ENCODE results near the gene S100A1.

Gene S100A1

GRCh38 chr1:153606194-153606593 lies 22.0 kb upstream of the S100A1 start:
- H3K27ac ChIP-seq, result no peak overlapping the region
- no peak for TF ChIP-seq ZFX (IDR thresholded peaks at IDR 0.05; ENCODE audit: borderline replicate concordance)
- TF ChIP-seq CTCF (IDR thresholded peaks at IDR 0.05), result no peak

GRCh38 chr1:153607381-153607780 lies 20.9 kb upstream of the S100A1 start:
- no peak overlapping the region for H3K27ac ChIP-seq
- no peak for TF ChIP-seq CTCF (IDR thresholded peaks at IDR 0.05)
- TF ChIP-seq ZFX (IDR thresholded peaks at IDR 0.05; ENCODE audit: borderline replicate concordance), result no peak

- H3K27ac ChIP-seq, result no peak overlapping the region
- no peak for TF ChIP-seq ZFX (IDR thresholded peaks at IDR 0.05; ENCODE audit: borderline replicate concordance)
- TF ChIP-seq CTCF (IDR thresholded peaks at IDR 0.05), result no peak
Observed at GRCh38 chr1:153608089-153608682, 20.0 kb upstream of the S100A1 start.

- TF ChIP-seq CTCF (IDR thresholded peaks at IDR 0.05), result no peak
- no peak for TF ChIP-seq ZFX (IDR thresholded peaks at IDR 0.05; ENCODE audit: borderline replicate concordance)
- H3K27ac ChIP-seq, result no peak overlapping the region
Observed at GRCh38 chr1:153608742-153609584, 19.3 kb upstream of the S100A1 start.

- no peak for TF ChIP-seq ZFX (IDR thresholded peaks at IDR 0.05; ENCODE audit: borderline replicate concordance)
- TF ChIP-seq CTCF (IDR thresholded peaks at IDR 0.05), result no peak
- no peak overlapping the region for H3K27ac ChIP-seq
Observed at GRCh38 chr1:153609585-153609907, 18.7 kb upstream of the S100A1 start.

- no peak overlapping the region for H3K27ac ChIP-seq
- TF ChIP-seq ZFX (IDR thresholded peaks at IDR 0.05; ENCODE audit: borderline replicate concordance) (no peak), CTCF (IDR thresholded peaks at IDR 0.05) (no peak)
Observed at GRCh38 chr1:153610334-153610733, 17.9 kb upstream of the S100A1 start.

- H3K27ac ChIP-seq, result no peak overlapping the region
- no peak for TF ChIP-seq CTCF (IDR thresholded peaks at IDR 0.05)
- no peak for TF ChIP-seq ZFX (IDR thresholded peaks at IDR 0.05; ENCODE audit: borderline replicate concordance)
Observed at GRCh38 chr1:153610811-153611301, 17.4 kb upstream of the S100A1 start.
